Stomach (tissue), 4 donors: ENCODE results near the gene TFB1M.
"Not testable (repeated sequence)": the region's sequence is repeated elsewhere in the genome, so short reads cannot be mapped to it uniquely, and the experiment has no call there.

Source experiments
- EP300 ChIP-seq: sonication (generic); formaldehyde crosslinking; IDR thresholded peaks from one replicate; pipeline ENCODE4 v1.6.1; 2017; ENCODE audit warnings: antibody characterized with exemption
- TF ChIP-seq, protein P1 (sequence below), 7 experiments: fragments of 450-650 bp in 4 of 7; fragments of 200-600 bp in 3 of 7; sonication (generic) in 3 of 7; IDR thresholded peaks; one replicate each; pipeline ENCODE4 v1.5.1; 2016 to 2019; ENCODE audit warnings: antibody characterized with exemption in 7 of 7, control low read depth in 2 of 7, mild to moderate bottlenecking in 1 of 7

- TF ChIP-seq, protein P1, sequence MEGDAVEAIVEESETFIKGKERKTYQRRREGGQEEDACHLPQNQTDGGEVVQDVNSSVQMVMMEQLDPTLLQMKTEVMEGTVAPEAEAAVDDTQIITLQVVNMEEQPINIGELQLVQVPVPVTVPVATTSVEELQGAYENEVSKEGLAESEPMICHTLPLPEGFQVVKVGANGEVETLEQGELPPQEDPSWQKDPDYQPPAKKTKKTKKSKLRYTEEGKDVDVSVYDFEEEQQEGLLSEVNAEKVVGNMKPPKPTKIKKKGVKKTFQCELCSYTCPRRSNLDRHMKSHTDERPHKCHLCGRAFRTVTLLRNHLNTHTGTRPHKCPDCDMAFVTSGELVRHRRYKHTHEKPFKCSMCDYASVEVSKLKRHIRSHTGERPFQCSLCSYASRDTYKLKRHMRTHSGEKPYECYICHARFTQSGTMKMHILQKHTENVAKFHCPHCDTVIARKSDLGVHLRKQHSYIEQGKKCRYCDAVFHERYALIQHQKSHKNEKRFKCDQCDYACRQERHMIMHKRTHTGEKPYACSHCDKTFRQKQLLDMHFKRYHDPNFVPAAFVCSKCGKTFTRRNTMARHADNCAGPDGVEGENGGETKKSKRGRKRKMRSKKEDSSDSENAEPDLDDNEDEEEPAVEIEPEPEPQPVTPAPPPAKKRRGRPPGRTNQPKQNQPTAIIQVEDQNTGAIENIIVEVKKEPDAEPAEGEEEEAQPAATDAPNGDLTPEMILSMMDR (IDR thresholded peaks at IDR 0.05) = not testable (repeated sequence)
- TF ChIP-seq EP300 = not testable (repeated sequence)
Observed at GRCh38 chr6:155334073-155334472, 19.8 kb upstream of the TFB1M start.
